NT2/D1 (cell line): ENCODE data around the gene SEL1L.
A peak's percentile ranks its signal among the peaks of the same experiment; 100 is the strongest.

Experiments
- DNase-seq: peaks from one replicate; pipeline ENCODE4 v3.0.0-alpha.2; 2011; ENCODE audit warnings: low read depth, low spot score
- H3K27me3 ChIP-seq: 2 replicates; pipeline ENCODE4 v1.6.0; 2011; ENCODE audit warnings: mild to moderate bottlenecking; ENCODE audit not compliant: insufficient read length, insufficient read depth
- H3K36me3 ChIP-seq: 2 replicates; pipeline ENCODE4 v1.6.1; 2011; ENCODE audit warnings: mild to moderate bottlenecking, low read length, mixed read lengths; ENCODE audit not compliant: insufficient read depth, insufficient read length
- H3K4me1 ChIP-seq: 2 replicates; pipeline ENCODE4 v1.5.1; 2011; ENCODE audit not compliant: insufficient read depth, insufficient read length
- H3K4me3 ChIP-seq: 2 replicates; pipeline ENCODE4 v1.5.1; 2011; ENCODE audit warnings: low read depth; ENCODE audit not compliant: insufficient read length
- H3K9ac ChIP-seq: 2 replicates; pipeline ENCODE4 v1.6.0; 2011; ENCODE audit warnings: low read depth; ENCODE audit not compliant: insufficient read length
- H3K9me3 ChIP-seq: 2 replicates; pipeline ENCODE4 v1.5.1; 2011; ENCODE audit warnings: mild to moderate bottlenecking, low read length; ENCODE audit not compliant: insufficient read depth
- SUZ12 ChIP-seq: IDR thresholded peaks from 2 replicates; pipeline ENCODE4 v1.6.1; 2011; ENCODE audit not compliant: insufficient read length, insufficient read depth; ENCODE audit errors: extremely low read depth
- YY1 ChIP-seq: IDR thresholded peaks from 2 replicates; pipeline ENCODE4 v1.6.1; 2011; ENCODE audit not compliant: insufficient read length, insufficient read depth
- ZNF274 ChIP-seq: IDR thresholded peaks from 2 replicates; pipeline ENCODE4 v1.6.1; 2011; ENCODE audit warnings: mild to moderate bottlenecking, low read depth, low read length

The SEL1L gene

GRCh38 chr14:81537193-81537592 lies 3.5 kb upstream of the SEL1L start:
- TF ChIP-seq SUZ12 (no peak), YY1 (no peak), ZNF274 (no peak)
- DNase-seq: no peak
- H3K9me3 ChIP-seq: peaks cover 11% of the 10 kb centered on the region; the same call in 1 of the 2 replicates
- H3K4me1 ChIP-seq: peaks cover 2% of the 10 kb centered on the region
- no peaks in the 10 kb centered on the region for H3K36me3 ChIP-seq
- H3K4me3 ChIP-seq: no peak overlapping the region
- no peak overlapping the region for H3K9ac ChIP-seq
- no peaks in the 10 kb centered on the region for H3K27me3 ChIP-seq

GRCh38 chr14:81536241-81536771 lies 2.7 kb upstream of the SEL1L start:
- H3K4me3 ChIP-seq: no peak overlapping the region
- no peak overlapping the region for H3K9ac ChIP-seq
- peaks cover 2% of the 10 kb centered on the region for H3K4me1 ChIP-seq
- peaks cover 4% of the 10 kb centered on the region for H3K36me3 ChIP-seq
- H3K27me3 ChIP-seq: no peaks in the 10 kb centered on the region
- no peak for DNase-seq
- H3K9me3 ChIP-seq: peaks cover 11% of the 10 kb centered on the region; the same call in 1 of the 2 replicates
- TF ChIP-seq YY1 (no peak), ZNF274 (no peak), SUZ12 (no peak)

GRCh38 chr14:81535396-81536164 lies 1.9 kb upstream of the SEL1L start:
- peaks cover 11% of the 10 kb centered on the region; the same call in 1 of the 2 replicates for H3K9me3 ChIP-seq

GRCh38 chr14:81534510-81535074 lies 939 bp upstream of the SEL1L start:
- H3K9me3 ChIP-seq: peaks cover 11% of the 10 kb centered on the region; the same call in 1 of the 2 replicates
- no peak overlapping the region for H3K9ac ChIP-seq
- no peaks in the 10 kb centered on the region for H3K27me3 ChIP-seq
- DNase-seq: no peak
- H3K4me1 ChIP-seq: no peaks in the 10 kb centered on the region
- no peak for TF ChIP-seq ZNF274
- H3K4me3 ChIP-seq: no peak overlapping the region
- peaks cover 4% of the 10 kb centered on the region for H3K36me3 ChIP-seq

More at GRCh38 chr14:81535396-81536164, 1.9 kb upstream of the SEL1L start:
- TF ChIP-seq ZNF274 (no peak), YY1 (no peak)
- H3K4me3 ChIP-seq: no peak overlapping the region
- DNase-seq: no peak
- peaks cover 4% of the 10 kb centered on the region for H3K36me3 ChIP-seq
- H3K27me3 ChIP-seq: no peaks in the 10 kb centered on the region
- no peak overlapping the region for H3K9ac ChIP-seq
- peaks cover 2% of the 10 kb centered on the region for H3K4me1 ChIP-seq

- H3K4me1 ChIP-seq: no peaks in the 10 kb centered on the region
- peak overlapping the region; percentile 91 for H3K9ac ChIP-seq
- H3K27me3 ChIP-seq: no peaks in the 10 kb centered on the region
- peaks cover 10% of the 10 kb centered on the region; the same call in 1 of the 2 replicates for H3K9me3 ChIP-seq
- TF ChIP-seq YY1 (no peak), SUZ12 (no peak), ZNF274 (no peak)
- H3K36me3 ChIP-seq: peaks cover 4% of the 10 kb centered on the region
- peak overlapping the region; percentile 98 for H3K4me3 ChIP-seq
- DNase-seq: no peak
These were observed 479 bp downstream of the SEL1L start for GRCh38 chr14:81533212-81533535.

GRCh38 chr14:81529391-81529790 lies 4.3 kb downstream of the SEL1L start:
- peaks cover 16% of the 10 kb centered on the region for H3K36me3 ChIP-seq

GRCh38 chr14:81525129-81525528 lies 8.5 kb downstream of the SEL1L start:
- Histone ChIP-seq H3K27me3 (no peaks in the 10 kb centered on the region), H3K4me1 (no peaks in the 10 kb centered on the region), H3K36me3 (peaks cover 20% of the 10 kb centered on the region), H3K4me3 (no peak overlapping the region), H3K9me3 (no peaks in the 10 kb centered on the region), H3K9ac (no peak overlapping the region)
- DNase-seq: no peak
- no peak for TF ChIP-seq ZNF274

More at GRCh38 chr14:81529391-81529790, 4.3 kb downstream of the SEL1L start:
- TF ChIP-seq SUZ12 (no peak), YY1 (no peak), ZNF274 (no peak)
- Histone ChIP-seq H3K4me1 (no peaks in the 10 kb centered on the region), H3K27me3 (no peaks in the 10 kb centered on the region), H3K9ac (no peak overlapping the region), H3K4me3 (no peak overlapping the region), H3K9me3 (no peaks in the 10 kb centered on the region)
- DNase-seq: no peak
